HepG2 (cell line): Measurements from ENCODE around the gene C12orf56. TPM values are rescaled to one million over a fixed set of nuclear protein-coding genes. Genes with fewer than 3 reads are reported as not detected.

Experiments used
- ATAC-seq: fragments of 200-7000 bp; cut with Tn5 transposase; 3 replicates; pipeline ENCODE4 v1.9.1; 2020; ENCODE audit warnings: mild to moderate bottlenecking, moderate library complexity
- BruUV-seq: library from RNA; stranded (reverse); fragments of 400-500 nt; replicated peaks from 2 replicates; lab custom pipeline; 2021; lab: Mats Ljungman, UMichigan
- CTCF ChIA-PET: fragments of 300-600 bp; formaldehyde crosslinking; extraction: SDS; loops from one replicate; lab custom pipeline; 2021; ENCODE audit warnings: low total read pairs, inconsistent platforms, low intra/inter-chr PET ratio; lab: Yijun Ruan, JAX
- POLR2A ChIA-PET: fragments of 350-600 bp; sonication (Branson Sonifier 250); formaldehyde crosslinking; loops from one replicate; lab custom pipeline; 2020; ENCODE audit warnings: antibody characterized with exemption, inconsistent platforms; lab: Yijun Ruan, JAX
- DNase-seq: peaks from one replicate; pipeline ENCODE4 v3.0.0-alpha.2; 2015; ENCODE audit warnings: low spot score
- FAIRE-seq: peaks from 3 replicates; lab custom pipeline; 2011; peaks lifted over from hg19 to GRCh38; lab: Jason Lieb, UNC
- H2AFZ ChIP-seq: one replicate; pipeline ENCODE4 v1.6.1; 2011; ENCODE audit warnings: low read length, inconsistent platforms
- H3K27ac ChIP-seq: fragments of 300-600 bp; 3 replicates; pipeline ENCODE4 v1.8.0; 2011; ENCODE audit warnings: mixed run types, mild to moderate bottlenecking, mixed read lengths, low read length, inconsistent platforms; ENCODE audit not compliant: insufficient read depth; ENCODE audit errors: extremely low read length
- H3K27me3 ChIP-seq, 2 experiments: fragments of 200-600 bp in 1 of 2; 2 replicates in 1 of 2; 3 replicates in 1 of 2; pipeline versions ENCODE4 v1.6.0 to v1.8.0; 2011; ENCODE audit warnings: low read length in 2 of 2, mild to moderate bottlenecking in 2 of 2, moderate library complexity in 2 of 2, inconsistent platforms in 1 of 2; ENCODE audit not compliant: insufficient read depth in 2 of 2, control insufficient read depth in 1 of 2
- H3K36me3 ChIP-seq, 2 experiments: fragments of 200-600 bp in 1 of 2; replicated peaks in 1 of 2; 2 replicates in 1 of 2; 3 replicates in 1 of 2; pipeline versions ENCODE4 v1.5.1 to v1.8.0; 2011; ENCODE audit warnings: low read length in 2 of 2, inconsistent platforms in 1 of 2; ENCODE audit not compliant: insufficient read depth in 2 of 2, control insufficient read depth in 1 of 2
- H3K4me1 ChIP-seq: 2 replicates; pipeline ENCODE4 v1.5.1; 2012; ENCODE audit warnings: low read length, inconsistent platforms; ENCODE audit not compliant: insufficient read depth
- H3K4me2 ChIP-seq: 2 replicates; pipeline ENCODE4 v1.6.0; 2011; ENCODE audit warnings: low read depth, low read length, inconsistent platforms
- H3K4me3 ChIP-seq, 3 experiments: fragments of 200-600 bp in 1 of 3; sonication (generic), shearing (Covaris generic) in 1 of 3; replicated peaks in 1 of 3; 2 replicates each; pipeline ENCODE4 v1.5.1; 2011 to 2016; ENCODE audit warnings: low read length in 3 of 3, inconsistent platforms in 2 of 3, low read depth in 2 of 3, mild to moderate bottlenecking in 2 of 3, control low read depth in 1 of 3, mixed read lengths in 1 of 3; ENCODE audit not compliant: insufficient read depth in 1 of 3
- H3K79me2 ChIP-seq: one replicate; pipeline ENCODE4 v1.6.1; 2011; ENCODE audit warnings: low read length, inconsistent platforms; ENCODE audit not compliant: insufficient read depth
- H3K9ac ChIP-seq: 2 replicates; pipeline ENCODE4 v1.6.0; 2011; ENCODE audit warnings: mild to moderate bottlenecking, low read depth, low read length, inconsistent platforms; ENCODE audit not compliant: insufficient read depth
- H3K9me3 ChIP-seq: 2 replicates; pipeline ENCODE4 v1.5.1; 2012; ENCODE audit warnings: mild to moderate bottlenecking, low read length
- H4K20me1 ChIP-seq: 2 replicates; pipeline ENCODE4 v1.6.0; 2011; ENCODE audit warnings: inconsistent platforms, mild to moderate bottlenecking, low read length, moderate library complexity; ENCODE audit not compliant: insufficient read depth
- BHLHE40 ChIP-seq: IDR thresholded peaks from 2 replicates; pipeline ENCODE4 v1.6.1; 2011; ENCODE audit warnings: low read length, improper control_type of control experiment
- FOXA1 ChIP-seq, 2 experiments: fragments of 450-650 bp in 1 of 2; sonication (generic) in 1 of 2; formaldehyde crosslinking in 1 of 2; IDR thresholded peaks; 2 replicates each; pipeline versions ENCODE4 v1.4.0 to v1.6.1; 2016 to 2020; ENCODE audit warnings: missing genetic modification reagents in 1 of 2
- HNRNPLL ChIP-seq: fragments of 200-400 bp; formaldehyde crosslinking; IDR thresholded peaks from 2 replicates; pipeline ENCODE4 v1.6.1; 2017; ENCODE audit warnings: mild to moderate bottlenecking, low read depth, low read length; ENCODE audit not compliant: poor library complexity, severe bottlenecking
- RERE ChIP-seq: IDR thresholded peaks from 2 replicates; pipeline ENCODE4 v1.6.1; 2016; ENCODE audit warnings: low read depth, missing genetic modification reagents, missing compliant biosample characterization
- YEATS2 ChIP-seq: sonication (generic); formaldehyde crosslinking; IDR thresholded peaks from 2 replicates; pipeline ENCODE4 v1.4.0; 2020; ENCODE audit warnings: missing genetic modification reagents, borderline replicate concordance
- ZNF569 ChIP-seq: sonication (generic); formaldehyde crosslinking; IDR thresholded peaks from 2 replicates; pipeline ENCODE4 v1.5.0; 2020; ENCODE audit warnings: mild to moderate bottlenecking, missing genetic modification reagents, moderate library complexity, borderline replicate concordance
- ZNF761 ChIP-seq: sonication (generic); formaldehyde crosslinking; conservative IDR thresholded peaks from 2 replicates; pipeline ENCODE4 v1.4.0; 2020; ENCODE audit warnings: mild to moderate bottlenecking, missing genetic modification reagents
- WGBS: methylation state at CpG from one replicate; pipeline ENCODE4 v1.1.6; 2017; ENCODE audit warnings: low lambda C conversion rate; 5-methylcytosine and 5-hydroxymethylcytosine counted together
- in situ Hi-C: cut with HindIII; loops from 2 replicates; pipeline ENCODE4 v1.10.0; 2017; ENCODE audit warnings: low pct_unique_long_range_greater_than_20kb; ENCODE audit not compliant: extremely low pct_ligation_motif_present
- intact Hi-C: fragments of 100-400 bp; cut with micrococcal nuclease; formaldehyde crosslinking; loops from one replicate; pipeline ENCODE4 v1.10.0; 2022; ENCODE audit not compliant: unreplicated experiment
- polyA plus RNA-seq, 8 experiments: library from polyadenylated mRNA; depleted of rRNA in 3 of 8; stranded (reverse) in 7 of 8; unstranded in 1 of 8; fragments of >200 nt; fragmentation: Illumina TruSeq in 4 of 8; extraction: Trizol in 4 of 8; gene quantifications; 2 replicates each; pipeline versions ENCODE4 v1.2.1 to v1.2.3, GENCODE V29; 2011 to 2016; ENCODE audit warnings: low read depth in 4 of 8, missing spikeins in 1 of 8, mixed read lengths in 1 of 8; ENCODE audit not compliant: insufficient read depth in 1 of 8
- total RNA-seq, 5 experiments: library from RNA; depleted of rRNA; stranded (reverse); fragments of >200 nt; fragmentation: Illumina TruSeq; extraction: Trizol; gene quantifications; 2 replicates each; pipeline ENCODE4 v1.2.3, GENCODE V29; 2016; ENCODE audit warnings: low read depth in 1 of 5
- TF ChIP-seq, protein P1 (sequence below): sonication (generic); formaldehyde crosslinking; IDR thresholded peaks from 2 replicates; pipeline ENCODE4 v1.4.0; 2020; ENCODE audit warnings: mild to moderate bottlenecking, missing genetic modification reagents

C12orf56 gene
- total and polyA plus RNA-seq, 2 of the 13 experiments (the other 11 are each of a cell fraction or from before 2014, with no cell fraction given), result 0.07 TPM; not detected in 1

DNA sequence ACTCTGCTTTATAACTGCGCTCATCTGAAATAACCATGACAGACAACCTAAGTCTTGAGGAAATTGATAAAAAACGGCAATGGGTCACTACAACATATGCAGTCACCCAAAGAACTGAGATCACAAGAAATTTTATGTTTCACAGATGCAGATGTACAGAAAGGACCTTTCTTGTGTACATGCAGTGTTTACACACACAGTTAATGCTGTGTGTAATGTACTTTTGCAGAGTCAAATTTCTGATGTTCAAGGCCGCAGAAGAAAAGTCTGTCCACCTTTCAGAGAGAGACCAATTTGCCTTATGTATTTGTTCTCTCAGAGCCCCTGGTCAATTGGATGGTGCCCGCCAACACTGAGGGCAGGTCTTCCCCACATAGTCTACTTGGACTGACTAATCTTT is 38.4 kb upstream of the C12orf56 start (continued):
- TF ChIP-seq RERE (CRISPR knock-in tag) (no peak), FOXA1 (IDR thresholded peaks at IDR 0.05) (no peak), FOXA1 (CRISPR knock-in tag; IDR thresholded peaks at IDR 0.05) (peak; percentile 34; the same call in 1 of the 2 replicates)

GRCh38 chr12:64427988-64428387 is 37.4 kb upstream of the C12orf56 start:
- Histone ChIP-seq H2AFZ (no peak overlapping the region), H3K36me3 (peaks cover 27 to 84% of the 10 kb centered on the region in 2 experiments), H3K27ac (peak overlapping the region; percentile 4), H3K4me1 (peaks cover 32% of the 10 kb centered on the region), H3K4me3 (no peak overlapping the region), H3K4me2 (no peak overlapping the region), H3K9me3 (no peaks in the 10 kb centered on the region), H3K27me3 (no peaks in the 10 kb centered on the region), H3K9ac (no peak overlapping the region), H3K79me2 (no peaks in the 10 kb centered on the region), H4K20me1 (0 out of 2 replicates have a peak, but pooled peaks cover 3% of the 10 kb centered on the region)
- TF ChIP-seq ZNF569 (no peak), ZNF761 (no peak), HNRNPLL (no peak), YEATS2 (CRISPR knock-in tag) (no peak), BHLHE40 (0 out of 2 replicates have a peak, but pooled peaks have one; percentile 41)
- TF ChIP-seq, protein P1, sequence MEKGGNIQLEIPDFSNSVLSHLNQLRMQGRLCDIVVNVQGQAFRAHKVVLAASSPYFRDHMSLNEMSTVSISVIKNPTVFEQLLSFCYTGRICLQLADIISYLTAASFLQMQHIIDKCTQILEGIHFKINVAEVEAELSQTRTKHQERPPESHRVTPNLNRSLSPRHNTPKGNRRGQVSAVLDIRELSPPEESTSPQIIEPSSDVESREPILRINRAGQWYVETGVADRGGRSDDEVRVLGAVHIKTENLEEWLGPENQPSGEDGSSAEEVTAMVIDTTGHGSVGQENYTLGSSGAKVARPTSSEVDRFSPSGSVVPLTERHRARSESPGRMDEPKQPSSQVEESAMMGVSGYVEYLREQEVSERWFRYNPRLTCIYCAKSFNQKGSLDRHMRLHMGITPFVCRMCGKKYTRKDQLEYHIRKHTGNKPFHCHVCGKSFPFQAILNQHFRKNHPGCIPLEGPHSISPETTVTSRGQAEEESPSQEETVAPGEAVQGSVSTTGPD (CRISPR knock-in tag), result no peak
- no TSS peak for BruUV-seq
- POLR2A ChIA-PET, result no interaction called here
- no peak for ATAC-seq
- 24% methylated on average over 1 of the region's 1 CpG for WGBS
- no peak for FAIRE-seq
- DNase-seq, result no peak
- CTCF ChIA-PET, result no interaction called here
- intact Hi-C loops, result no loop called here
- in situ Hi-C loops, result no loop called here
